MCF 10A (cell line): Measurements from ENCODE around the gene INHBE. TPM values are rescaled to one million over a fixed set of nuclear protein-coding genes. Genes with fewer than 3 reads are reported as not detected.

Experiments used
- BruUV-seq: library from RNA; stranded (reverse); fragments of 400-500 nt; replicated peaks from 2 replicates; lab custom pipeline; 2021; lab: Mats Ljungman, UMichigan
- CTCF ChIA-PET: fragments of 300-600 bp; sonication (Branson Sonifier 250); formaldehyde crosslinking; extraction: SDS; loops from one replicate; lab custom pipeline; 2021; ENCODE audit warnings: antibody characterized with exemption, inconsistent platforms; lab: Yijun Ruan, JAX
- POLR2A ChIA-PET: fragments of 300-600, 350-650 bp; sonication (Branson Sonifier 250); formaldehyde crosslinking; extraction: SDS; loops from one replicate; lab custom pipeline; 2020; ENCODE audit warnings: antibody characterized with exemption, inconsistent platforms; lab: Yijun Ruan, JAX
- DNase-seq: peaks from one replicate; pipeline ENCODE4 v3.0.0-alpha.2; 2018; ENCODE audit not compliant: unreplicated experiment
- H3K27ac Mint-ChIP-seq: one replicate; pipeline ENCODE4 v1.8.0; 2022; ENCODE audit warnings: mild to moderate bottlenecking, low read depth, mixed read lengths; ENCODE audit not compliant: unreplicated experiment
- H3K27me3 Mint-ChIP-seq: one replicate; pipeline ENCODE4 v1.8.0; 2022; ENCODE audit warnings: mixed read lengths; ENCODE audit not compliant: insufficient read depth, unreplicated experiment
- H3K36me3 Mint-ChIP-seq: one replicate; pipeline ENCODE4 v1.8.0; 2022; ENCODE audit warnings: mild to moderate bottlenecking, moderate library complexity, mixed read lengths; ENCODE audit not compliant: insufficient read depth, unreplicated experiment
- H3K4me1 Mint-ChIP-seq: one replicate; pipeline ENCODE4 v1.8.0; 2022; ENCODE audit warnings: mixed read lengths; ENCODE audit not compliant: insufficient read depth, unreplicated experiment
- H3K4me3 Mint-ChIP-seq: one replicate; pipeline ENCODE4 v1.8.0; 2022; ENCODE audit warnings: mild to moderate bottlenecking, moderate library complexity, mixed read lengths; ENCODE audit not compliant: unreplicated experiment
- H3K9me3 Mint-ChIP-seq: one replicate; pipeline ENCODE4 v1.8.0; 2022; ENCODE audit warnings: mixed read lengths; ENCODE audit not compliant: unreplicated experiment
- CTCF ChIP-seq: fragments of 200-600 bp; IDR thresholded peaks from one replicate; pipeline ENCODE4 v1.8.0; 2022; ENCODE audit warnings: antibody characterized with exemption, mild to moderate bottlenecking; ENCODE audit not compliant: unreplicated experiment
- intact Hi-C: fragments of 100-400 bp; cut with micrococcal nuclease; formaldehyde crosslinking; loops from 2 replicates; pipeline ENCODE4 v1.14.1; 2022
- total RNA-seq: library from RNA; stranded (reverse); gene quantifications from 2 replicates; pipeline ENCODE4 v1.2.3, GENCODE V29; 2022

INHBE gene
- total RNA-seq, 1 experiment from 2014 or later: 5.0 TPM

GRCh38 chr12:57464569-57464968 is 9.5 kb downstream of the INHBE start:
- CTCF ChIA-PET: interaction anchor here (0.6 to 6.6 kb wide), 3 partner anchors 12 to 228 kb away, joined by 3 to 59 read pairs (median 4); partner anchors contain the start of gene INHBE
- no TSS peak for BruUV-seq
- peaks cover 4% of the 10 kb centered on the region for H3K36me3 Mint-ChIP-seq

GRCh38 chr12:57465030-57465746 is 10.1 kb downstream of the INHBE start:
- Mint-ChIP-seq H3K36me3 (peaks cover 4% of the 10 kb centered on the region), H3K27me3 (peaks cover 82% of the 10 kb centered on the region), H3K4me1 (peaks cover 11% of the 10 kb centered on the region), H3K27ac (no peak overlapping the region), H3K4me3 (no peak overlapping the region), H3K9me3 (no peaks in the 10 kb centered on the region)
- intact Hi-C loops: no loop called here
- DNase-seq: no peak
- no peak for TF ChIP-seq CTCF
- ChIA-PET CTCF (interaction anchor here (0.5 to 6.6 kb wide), 6 partner anchors 12 to 270 kb away, joined by 3 to 59 read pairs (median 3); partner anchors contain the start of gene INHBE), POLR2A (interaction anchor here (0.6 to 1.0 kb wide), 3 partner anchors 9 to 836 kb away, joined by 3 to 4 read pairs (median 4); no protein-coding TSS in a partner anchor)
- no TSS peak for BruUV-seq

More at GRCh38 chr12:57464569-57464968, 9.5 kb downstream of the INHBE start:
- H3K9me3 Mint-ChIP-seq: no peaks in the 10 kb centered on the region
- no peak for DNase-seq
- intact Hi-C loops: no loop called here
- peaks cover 81% of the 10 kb centered on the region for H3K27me3 Mint-ChIP-seq
- peaks cover 17% of the 10 kb centered on the region for H3K4me1 Mint-ChIP-seq
- no peak overlapping the region for H3K27ac Mint-ChIP-seq
- H3K4me3 Mint-ChIP-seq: no peak overlapping the region
- no peak for TF ChIP-seq CTCF
- POLR2A ChIA-PET: interaction anchor here (1.0 kb wide), 1 partner anchor 8 kb away, joined by 4 read pairs; no protein-coding TSS in a partner anchor

GRCh38 chr12:57465747-57466505 is 10.8 kb downstream of the INHBE start:
- CTCF ChIA-PET: interaction anchor here (0.5 to 6.6 kb wide), 7 partner anchors 8 to 269 kb away, joined by 3 to 59 read pairs (median 3); partner anchors contain the start of gene INHBE
- Mint-ChIP-seq H3K4me3 (no peak overlapping the region), H3K36me3 (peaks cover 4% of the 10 kb centered on the region), H3K27ac (no peak overlapping the region), H3K9me3 (no peaks in the 10 kb centered on the region), H3K4me1 (peaks cover 6% of the 10 kb centered on the region), H3K27me3 (peaks cover 79% of the 10 kb centered on the region)
- intact Hi-C loops: no loop called here
- no peak for DNase-seq
- POLR2A ChIA-PET: interaction anchor here (0.6 to 1.0 kb wide), 3 partner anchors 9 to 837 kb away, joined by 3 to 4 read pairs (median 4); no protein-coding TSS in a partner anchor
- no TSS peak for BruUV-seq
- no peak for TF ChIP-seq CTCF
